HG03565 (cell line): ENCODE results near the gene ZC3H8.
"Not testable (repeated sequence)": the region's sequence is repeated elsewhere in the genome, so short reads cannot be mapped to it uniquely, and the experiment has no call there.

Source experiments
- ATAC-seq: cut with Tn5 transposase; IDR thresholded peaks from one replicate; pipeline ENCODE4 v1.9.1; 2021; ENCODE audit warnings: mild to moderate bottlenecking, moderate library complexity; ENCODE audit not compliant: unreplicated experiment

ZC3H8 gene

GRCh38 chr2:112260295-112260625 lies 5.4 kb upstream of the ZC3H8 start:
- ATAC-seq = no peak

GRCh38 chr2:112259509-112260294 lies 4.9 kb upstream of the ZC3H8 start:
- peak; percentile 36 for ATAC-seq

GRCh38 chr2:112257575-112257974 lies 2.7 kb upstream of the ZC3H8 start:
- no peak for ATAC-seq

GRCh38 chr2:112256654-112257053 lies 1.8 kb upstream of the ZC3H8 start:
- ATAC-seq = no peak

DNA sequence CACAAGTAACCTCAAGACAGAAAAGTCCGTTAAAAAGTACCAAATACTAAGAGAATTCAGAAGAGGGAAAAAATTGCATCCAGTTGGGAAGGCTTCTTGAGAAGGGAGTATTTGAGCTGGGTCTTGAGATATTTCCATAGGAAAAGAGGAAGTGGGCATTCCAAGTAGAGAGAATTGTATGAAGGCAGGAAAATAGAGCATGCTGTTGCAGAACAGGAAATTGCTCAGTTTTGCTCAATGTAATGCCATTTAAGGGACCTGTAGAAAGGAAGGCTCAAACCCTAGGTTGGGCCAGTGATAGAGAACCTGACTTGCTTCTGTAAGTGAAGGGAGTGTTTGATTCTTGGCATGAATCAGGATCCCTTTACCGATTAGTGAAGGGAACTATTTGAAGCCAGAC lies 1.0 kb upstream of the ZC3H8 start:
- no peak for ATAC-seq

DNA sequence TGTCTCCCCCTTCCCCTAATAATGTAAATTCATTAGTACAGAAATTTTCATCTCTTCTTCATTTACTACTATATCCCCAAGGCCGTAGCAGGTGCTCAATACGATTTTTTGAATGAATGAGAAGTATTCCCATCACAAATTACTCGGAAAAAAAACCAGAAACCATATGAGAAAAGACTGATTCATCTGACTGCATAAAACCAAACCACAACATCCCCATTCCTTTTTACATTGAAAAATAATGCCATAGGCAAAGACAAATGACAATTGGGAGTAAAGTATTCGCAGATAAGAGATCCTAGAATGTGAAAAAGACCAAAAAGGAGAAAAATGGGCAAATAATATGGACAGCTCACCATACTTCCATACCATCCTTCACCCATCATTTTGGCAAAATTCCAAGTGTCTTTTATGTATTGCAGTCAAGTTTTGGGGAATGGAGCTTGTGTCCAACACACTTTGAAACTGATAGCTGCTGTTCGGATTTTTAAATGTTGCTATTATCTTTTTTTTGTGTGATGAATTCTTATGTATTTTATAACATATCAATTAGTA lies 1.5 kb downstream of the ZC3H8 start:
- ATAC-seq = no peak

DNA sequence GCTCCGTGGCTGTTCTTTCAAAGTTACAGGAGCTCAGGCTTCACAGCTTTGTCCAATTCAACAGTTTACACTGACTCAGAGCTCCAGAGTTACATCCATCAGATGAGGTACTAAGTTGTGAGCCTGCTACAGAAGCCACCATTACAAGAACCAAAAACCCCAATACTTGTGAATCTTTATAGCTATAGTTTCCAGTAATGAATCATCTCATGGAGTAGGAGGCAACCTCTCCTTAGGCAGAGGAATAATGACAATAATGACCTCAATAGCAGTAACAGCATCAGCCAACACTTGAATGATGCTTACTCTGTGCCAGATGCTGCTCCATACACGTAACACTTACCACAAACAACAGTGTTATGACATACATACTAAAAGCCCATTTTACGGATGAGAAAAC lies 3.6 kb downstream of the ZC3H8 start:
- ATAC-seq = no peak

DNA sequence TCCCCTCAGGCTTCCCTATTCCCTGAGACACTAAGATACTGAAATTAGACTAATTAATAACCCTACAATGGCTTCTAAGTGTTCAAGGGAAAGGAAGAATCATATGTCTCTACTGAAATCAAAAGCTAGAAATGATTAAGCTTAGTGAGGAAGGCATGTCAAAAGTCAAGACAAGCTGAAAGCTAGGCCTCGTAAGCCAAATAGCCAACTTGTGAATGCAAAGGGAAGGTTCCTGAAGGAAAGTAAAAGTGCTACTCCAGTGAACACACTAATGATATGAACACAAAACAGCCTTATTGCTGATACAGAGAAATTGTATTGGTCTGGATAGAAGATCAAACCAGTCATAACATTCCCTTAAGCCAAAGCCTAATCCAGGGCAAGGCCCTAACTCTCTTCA lies 10.0 kb downstream of the ZC3H8 start:
- no peak for ATAC-seq

GRCh38 chr2:112243233-112243632 lies 11.6 kb downstream of the ZC3H8 start:
- no peak for ATAC-seq

- no peak for ATAC-seq
These were observed 12.5 kb downstream of the ZC3H8 start for GRCh38 chr2:112242384-112242783.

- ATAC-seq = no peak
These were observed 15.0 kb downstream of the ZC3H8 start for GRCh38 chr2:112239862-112240261.

GRCh38 chr2:112230371-112230770 lies 24.5 kb downstream of the ZC3H8 start:
- ATAC-seq = no peak

- ATAC-seq = no peak
These were observed 25.5 kb downstream of the ZC3H8 start for GRCh38 chr2:112229348-112229747.

- ATAC-seq = no peak
These were observed 34.0 kb downstream of the ZC3H8 start for GRCh38 chr2:112220831-112221230.

- ATAC-seq = no peak
These were observed 34.7 kb downstream of the ZC3H8 start for GRCh38 chr2:112220186-112220585.

- no peak for ATAC-seq
These were observed 37.0 kb downstream of the ZC3H8 start for GRCh38 chr2:112217854-112218253.

DNA sequence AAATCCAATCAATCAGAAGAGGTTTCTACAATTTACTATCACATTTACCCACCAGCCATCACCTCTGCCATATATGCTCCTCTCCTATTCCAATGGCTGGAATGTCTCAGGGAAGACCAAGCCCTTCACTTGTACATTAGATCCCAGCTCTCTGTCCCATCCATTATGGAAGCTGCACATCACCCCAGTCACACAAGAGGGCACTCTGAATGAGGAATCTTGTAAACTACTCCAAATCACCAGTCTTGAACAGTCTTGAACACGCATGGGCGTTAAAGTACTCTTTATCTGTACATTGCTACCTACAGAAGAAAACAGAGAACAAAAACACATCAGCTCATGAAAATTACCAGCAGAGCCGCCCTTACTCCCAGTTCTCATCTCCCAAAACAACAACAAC lies 38.7 kb downstream of the ZC3H8 start:
- ATAC-seq = no peak

GRCh38 chr2:112207905-112208304 lies 46.9 kb downstream of the ZC3H8 start:
- ATAC-seq = not testable (repeated sequence)

DNA sequence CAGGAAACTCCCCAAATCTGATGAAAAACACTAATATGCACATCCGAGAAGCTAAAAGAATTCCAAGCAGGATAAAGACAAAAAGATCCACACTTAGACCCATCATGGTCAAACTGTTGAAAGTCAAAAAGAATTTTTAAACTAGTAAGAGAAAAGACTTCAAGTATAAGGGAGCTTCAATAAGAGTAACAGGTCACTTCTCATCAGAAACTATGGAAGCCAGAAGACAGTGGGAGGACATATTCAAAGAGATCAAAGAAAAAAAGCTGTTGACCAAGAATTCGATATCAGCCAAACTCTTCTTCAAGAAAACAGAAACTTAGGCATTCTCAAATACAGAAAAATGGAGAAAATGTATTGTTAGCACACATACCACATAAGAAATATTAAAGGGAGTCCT lies 50.4 kb downstream of the ZC3H8 start:
- ATAC-seq = no peak

- ATAC-seq = no peak
These were observed 53.0 kb downstream of the ZC3H8 start for GRCh38 chr2:112201696-112202430.

- no peak for ATAC-seq
These were observed 55.7 kb downstream of the ZC3H8 start for GRCh38 chr2:112199188-112199587.

DNA sequence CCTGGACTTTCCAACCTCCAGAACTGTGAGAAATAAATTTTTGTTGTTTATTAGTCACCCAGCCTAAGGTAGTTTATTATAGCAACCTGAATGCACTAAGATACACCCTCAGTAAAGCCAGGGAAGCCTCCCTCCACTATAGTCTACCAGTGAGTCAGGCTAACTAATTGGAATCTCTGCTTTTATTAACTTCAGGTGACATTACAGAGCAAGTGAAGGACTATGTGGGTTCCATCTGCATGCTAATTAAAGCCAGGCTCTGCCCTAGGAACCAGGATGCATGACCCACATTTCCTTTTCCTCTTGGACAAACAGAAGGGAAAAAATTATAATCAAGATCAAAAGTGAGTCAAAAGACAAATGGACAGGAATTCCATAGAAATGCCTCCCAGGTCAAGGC lies 56.1 kb downstream of the ZC3H8 start:
- ATAC-seq = no peak
